Muscle of leg (tissue), 11 donors: ENCODE measurements around the gene P3H3. TPM values are rescaled to one million over a fixed set of nuclear protein-coding genes. Genes with fewer than 3 reads are reported as not detected.
"Not testable (repeated sequence)": the region's sequence is repeated elsewhere in the genome, so short reads cannot be mapped to it uniquely, and the experiment has no call there.

Experiments used
- DNase-seq: peaks from one replicate; pipeline ENCODE4 v3.0.0; 2013
- H3K27ac ChIP-seq: one replicate; pipeline ENCODE4 v1.5.1; 2013; ENCODE audit warnings: mild to moderate bottlenecking, low read length, control low read depth
- H3K27me3 ChIP-seq: one replicate; pipeline ENCODE4 v1.6.1; 2013; ENCODE audit warnings: low read length; ENCODE audit not compliant: control insufficient read depth, insufficient read depth
- H3K36me3 ChIP-seq: one replicate; pipeline ENCODE4 v1.6.1; 2013; ENCODE audit warnings: low read length; ENCODE audit not compliant: control insufficient read depth, insufficient read depth
- H3K4me1 ChIP-seq: one replicate; pipeline ENCODE4 v1.6.1; 2013; ENCODE audit warnings: low read length; ENCODE audit not compliant: control insufficient read depth, insufficient read depth
- H3K4me3 ChIP-seq: one replicate; pipeline ENCODE4 v1.5.1; 2013; ENCODE audit warnings: low read length, control low read depth
- H3K9me3 ChIP-seq: replicated peaks from 2 replicates; pipeline ENCODE4 v1.6.1; 2013; ENCODE audit warnings: low read depth, low read length; ENCODE audit not compliant: control insufficient read depth
- WGBS: methylation state at CpG from one replicate; pipeline ENCODE4 v1.1.5; 2013; ENCODE audit warnings: missing lambda C conversion rate; ENCODE audit not compliant: insufficient coverage; 5-methylcytosine and 5-hydroxymethylcytosine counted together
- polyA plus RNA-seq, 8 donors: library from polyadenylated mRNA; unstranded; fragments of 120-200 nt; gene quantifications; one replicate each; pipeline versions ENCODE4 v1.2.1 to v1.2.3, GENCODE V29; 2013; ENCODE audit warnings: inconsistent platforms in 1 of 8, low replicate concordance in 1 of 8; ENCODE audit not compliant: insufficient read length in 8 of 8, insufficient read depth in 1 of 8
- total RNA-seq: library from RNA; stranded (reverse); fragments of 120-200 nt; gene quantifications from one replicate; pipeline ENCODE4 v1.2.4, GENCODE V29; 2013

P3H3 gene
- total and polyA plus RNA-seq, 9 donors, result 23.1 to 70.5 (median 46.4) TPM

DNA sequence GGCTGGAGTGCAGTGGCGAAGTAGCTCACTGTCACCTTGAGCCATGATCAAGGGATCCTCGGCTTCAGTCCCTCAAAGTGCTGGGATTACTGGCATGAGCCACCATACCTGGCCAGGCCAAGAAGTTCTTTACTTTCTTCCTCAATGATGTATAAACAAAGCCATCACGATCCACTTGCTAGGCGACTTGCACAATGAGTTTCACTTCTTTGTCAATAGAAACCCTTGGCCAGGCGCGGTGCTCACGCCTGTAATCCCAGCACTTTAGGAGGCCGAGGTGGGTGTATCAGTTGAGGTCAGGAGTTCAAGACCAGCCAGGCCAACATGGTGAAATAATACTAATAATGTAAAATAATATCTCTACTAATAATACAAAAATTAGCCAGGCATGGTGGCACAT is 59.3 kb downstream of the P3H3 start:
- Histone ChIP-seq H3K4me1 (peaks cover 8% of the 10 kb centered on the region), H3K36me3 (peaks cover 14% of the 10 kb centered on the region), H3K4me3 (no peak overlapping the region), H3K27me3 (no peaks in the 10 kb centered on the region), H3K27ac (no peak overlapping the region), H3K9me3 (no peaks in the 10 kb centered on the region)
- 81% methylated on average over 4 of the region's 8 CpGs for WGBS
- no peak for DNase-seq

DNA sequence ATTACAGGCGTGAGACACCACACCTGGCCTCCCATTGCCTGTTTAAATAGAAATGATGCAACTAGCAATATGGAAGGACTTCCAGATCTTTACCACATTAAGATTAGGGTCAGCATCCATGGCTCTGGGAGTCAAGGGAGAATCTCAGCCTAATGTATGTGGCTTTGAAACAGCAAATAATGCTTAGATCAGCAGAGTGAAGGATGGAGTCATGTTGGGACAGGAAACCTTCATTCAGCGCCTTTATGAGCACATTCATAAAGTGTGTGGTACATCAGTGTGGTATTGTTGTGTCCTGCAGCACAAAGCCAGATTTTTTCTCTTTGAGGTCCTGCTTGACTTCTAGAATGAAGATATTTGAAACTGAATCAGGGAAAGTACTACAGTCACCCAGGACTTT is 60.2 kb downstream of the P3H3 start:
- WGBS, result 85% methylated on average over 2 of the region's 2 CpGs
- H3K4me3 ChIP-seq, result no peak overlapping the region
- H3K36me3 ChIP-seq, result peaks cover 14% of the 10 kb centered on the region
- no peak for DNase-seq
- H3K27ac ChIP-seq, result no peak overlapping the region
- H3K9me3 ChIP-seq, result no peaks in the 10 kb centered on the region
- no peaks in the 10 kb centered on the region for H3K27me3 ChIP-seq
- peaks cover 8% of the 10 kb centered on the region for H3K4me1 ChIP-seq

DNA sequence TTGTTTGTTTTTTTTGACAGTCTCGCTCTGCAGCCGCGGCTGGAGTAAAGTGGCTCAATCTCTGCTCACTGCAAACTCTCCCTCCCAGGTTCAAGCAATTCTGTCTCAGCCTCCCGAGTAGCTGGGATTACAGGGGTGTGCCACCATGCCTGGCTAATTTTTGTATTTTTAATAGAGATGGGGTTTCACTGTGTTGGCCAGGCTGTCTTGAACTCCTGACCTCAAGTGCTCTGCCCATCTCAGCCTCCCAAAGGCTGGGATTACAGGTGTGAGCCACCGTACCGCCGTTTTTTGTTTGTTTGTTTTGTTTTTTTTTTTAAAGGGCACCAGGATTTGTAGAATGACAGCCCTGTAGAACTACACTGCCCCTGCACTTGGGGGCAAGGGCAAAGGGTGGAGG is 60.6 kb downstream of the P3H3 start:
- H3K9me3 ChIP-seq, H3K27me3 ChIP-seq, H3K4me1 ChIP-seq, DNase-seq, H3K27ac ChIP-seq, H3K4me3 ChIP-seq: not testable (repeated sequence)
- 75% methylated on average over 2 of the region's 7 CpGs for WGBS
- H3K36me3 ChIP-seq, result peaks cover 12% of the 10 kb centered on the region

Other genes starting within 250 kb of the P3H3 start
- 142 TPM for gene CHD4, start 221.0 kb upstream of the P3H3 start, total RNA-seq
- 100 to 1,000 TPM; 138 to 193 (median 174) TPM for gene CHD4, start 221.0 kb upstream of the P3H3 start, polyA plus RNA-seq
- 0.58 TPM for gene LPAR5, start 192.4 kb upstream of the P3H3 start, total RNA-seq
- 1 to 10 TPM; 1.0 to 2.9 (median 1.6) TPM for gene LPAR5, start 192.4 kb upstream of the P3H3 start, polyA plus RNA-seq
- gene ACRBP, start 181.0 kb upstream of the P3H3 start, total RNA-seq, result 1.4 TPM
- 1 to 10 TPM; 1.7 to 4.3 (median 2.3) TPM for gene ACRBP, start 181.0 kb upstream of the P3H3 start, polyA plus RNA-seq
- 59.5 TPM for gene ING4, start 165.3 kb upstream of the P3H3 start, total RNA-seq
- 10 to 100 TPM; 45.9 to 59.9 (median 54.3) TPM for gene ING4, start 165.3 kb upstream of the P3H3 start, polyA plus RNA-seq
- 18.2 TPM for gene ZNF384, start 139.0 kb upstream of the P3H3 start, total RNA-seq
- 10 to 100 TPM; 36.9 to 57.9 (median 49.7) TPM for gene ZNF384, start 139.0 kb upstream of the P3H3 start, polyA plus RNA-seq
- 0.49 TPM for gene PIANP, start 127.6 kb upstream of the P3H3 start, total RNA-seq
- 1 to 10 TPM; 2.4 to 8.4 (median 5.6) TPM for gene PIANP, start 127.6 kb upstream of the P3H3 start, polyA plus RNA-seq
- gene COPS7A, start 104.4 kb upstream of the P3H3 start, total RNA-seq, result 53.6 TPM
- gene COPS7A, start 104.4 kb upstream of the P3H3 start, polyA plus RNA-seq, result 10 to 100 TPM; 59.0 to 68.7 (median 64.7) TPM
- gene MLF2, start 75.3 kb upstream of the P3H3 start, total RNA-seq, result 88.2 TPM
- 100 to 1,000 TPM; 122 to 161 (median 148) TPM for gene MLF2, start 75.3 kb upstream of the P3H3 start, polyA plus RNA-seq
- 87.5 TPM for gene PTMS, start 62.0 kb upstream of the P3H3 start, total RNA-seq
- gene PTMS, start 62.0 kb upstream of the P3H3 start, polyA plus RNA-seq, result 100 to 1,000 TPM; 362 to 529 (median 482) TPM
- 0.18 TPM for gene LAG3, start 55.9 kb upstream of the P3H3 start, total RNA-seq
- gene LAG3, start 55.9 kb upstream of the P3H3 start, polyA plus RNA-seq, result 1 to 10 TPM in 3 of 8 donors, under 1 TPM in 5; 0.42 to 1.2 (median 0.67) TPM
- 3.1 TPM for gene CD4, start 38.9 kb upstream of the P3H3 start, total RNA-seq
- gene CD4, start 38.9 kb upstream of the P3H3 start, polyA plus RNA-seq, result 1 to 10 TPM; 5.0 to 9.7 (median 7.0) TPM
- gene GPR162, start 6.6 kb upstream of the P3H3 start, total RNA-seq, result 11.3 TPM
- gene GPR162, start 6.6 kb upstream of the P3H3 start, polyA plus RNA-seq, result 10 to 100 TPM; 16.3 to 27.3 (median 20.6) TPM
- 4.7 TPM for gene GNB3, start 12.5 kb downstream of the P3H3 start, total RNA-seq
- gene GNB3, start 12.5 kb downstream of the P3H3 start, polyA plus RNA-seq, result 10 to 100 TPM; 12.9 to 41.7 (median 22.8) TPM
- 14.0 TPM for gene CDCA3, start 22.9 kb downstream of the P3H3 start, total RNA-seq
- 10 to 100 TPM; 16.4 to 27.6 (median 21.3) TPM for gene CDCA3, start 22.9 kb downstream of the P3H3 start, polyA plus RNA-seq
- 60.2 TPM for gene USP5, start 23.7 kb downstream of the P3H3 start, total RNA-seq
- 10 to 100 TPM; 56.2 to 73.9 (median 65.9) TPM for gene USP5, start 23.7 kb downstream of the P3H3 start, polyA plus RNA-seq
- 1,287 TPM for gene TPI1, start 39.1 kb downstream of the P3H3 start, total RNA-seq
- gene TPI1, start 39.1 kb downstream of the P3H3 start, polyA plus RNA-seq, result 1,000 to 10,000 TPM in 1 of 8 donors, 100 to 1,000 TPM in 7; 707 to 1,049 (median 940) TPM
- gene SPSB2, start 44.9 kb downstream of the P3H3 start, total RNA-seq, result 3.2 TPM
- 1 to 10 TPM; 3.9 to 8.4 (median 6.8) TPM for gene SPSB2, start 44.9 kb downstream of the P3H3 start, polyA plus RNA-seq
- gene LRRC23, start 76.4 kb downstream of the P3H3 start, total RNA-seq, result 5.7 TPM
- gene LRRC23, start 76.4 kb downstream of the P3H3 start, polyA plus RNA-seq, result 10 to 100 TPM in 5 of 8 donors, 1 to 10 TPM in 3; 6.8 to 13.7 (median 11.0) TPM
- gene ENO2, start 86.2 kb downstream of the P3H3 start, total RNA-seq, result 4.3 TPM
- 10 to 100 TPM in 1 of 8 donors, 1 to 10 TPM in 7; 6.4 to 10.2 (median 7.5) TPM for gene ENO2, start 86.2 kb downstream of the P3H3 start, polyA plus RNA-seq
- gene ATN1, start 99.6 kb downstream of the P3H3 start, total RNA-seq, result 11.1 TPM
- gene ATN1, start 99.6 kb downstream of the P3H3 start, polyA plus RNA-seq, result 100 to 1,000 TPM in 1 of 8 donors, 10 to 100 TPM in 7; 65.4 to 101 (median 90.2) TPM
- gene RNU7-1, start 115.4 kb downstream of the P3H3 start, total RNA-seq, result not detected
- gene RNU7-1, start 115.4 kb downstream of the P3H3 start, polyA plus RNA-seq, result not detected
- 350 TPM for gene C12orf57, start 115.6 kb downstream of the P3H3 start, total RNA-seq
- gene C12orf57, start 115.6 kb downstream of the P3H3 start, polyA plus RNA-seq, result 100 to 1,000 TPM; 135 to 200 (median 182) TPM
- 5.8 TPM for gene PTPN6, start 122.9 kb downstream of the P3H3 start, total RNA-seq
- 1 to 10 TPM; 4.0 to 8.1 (median 6.0) TPM for gene PTPN6, start 122.9 kb downstream of the P3H3 start, polyA plus RNA-seq
- 301 TPM for gene PHB2, start 142.3 kb downstream of the P3H3 start, total RNA-seq
- 100 to 1,000 TPM; 285 to 322 (median 310) TPM for gene PHB2, start 142.3 kb downstream of the P3H3 start, polyA plus RNA-seq
- gene EMG1, start 142.5 kb downstream of the P3H3 start, total RNA-seq, result 38.0 TPM
- gene EMG1, start 142.5 kb downstream of the P3H3 start, polyA plus RNA-seq, result 10 to 100 TPM; 27.6 to 32.9 (median 30.6) TPM
- gene LPCAT3, start 190.1 kb downstream of the P3H3 start, total RNA-seq, result 7.8 TPM
- 10 to 100 TPM; 15.9 to 23.2 (median 19.1) TPM for gene LPCAT3, start 190.1 kb downstream of the P3H3 start, polyA plus RNA-seq
- 91.1 TPM for gene C1S, start 232.3 kb downstream of the P3H3 start, total RNA-seq
- 10 to 100 TPM; 56.2 to 94.2 (median 77.6) TPM for gene C1S, start 232.3 kb downstream of the P3H3 start, polyA plus RNA-seq